ENCODE results near the gene PCNX2.

GRCh38 chr1:233255145-233255544 is 40.4 kb downstream of the PCNX2 start:
- TF ChIP-seq POLR2A (IDR thresholded peaks at IDR 0.05; ENCODE audit: low read length) (no peak), GATA1 (IDR thresholded peaks at IDR 0.05; ENCODE audit: low read depth, low read length) (no peak)
